ENCODE results near the gene IL18. TPM values are rescaled to one million over a fixed set of nuclear protein-coding genes. Genes with fewer than 3 reads are reported as not detected.
A peak's percentile ranks its signal among the peaks of the same experiment; 100 is the strongest.

IL18 gene
- total and polyA plus RNA-seq, 9 of the 15 experiments (the other 6 are each of a cell fraction or from before 2014, with no cell fraction given), result 4.1 to 10.0 (median 6.1) TPM

DNA sequence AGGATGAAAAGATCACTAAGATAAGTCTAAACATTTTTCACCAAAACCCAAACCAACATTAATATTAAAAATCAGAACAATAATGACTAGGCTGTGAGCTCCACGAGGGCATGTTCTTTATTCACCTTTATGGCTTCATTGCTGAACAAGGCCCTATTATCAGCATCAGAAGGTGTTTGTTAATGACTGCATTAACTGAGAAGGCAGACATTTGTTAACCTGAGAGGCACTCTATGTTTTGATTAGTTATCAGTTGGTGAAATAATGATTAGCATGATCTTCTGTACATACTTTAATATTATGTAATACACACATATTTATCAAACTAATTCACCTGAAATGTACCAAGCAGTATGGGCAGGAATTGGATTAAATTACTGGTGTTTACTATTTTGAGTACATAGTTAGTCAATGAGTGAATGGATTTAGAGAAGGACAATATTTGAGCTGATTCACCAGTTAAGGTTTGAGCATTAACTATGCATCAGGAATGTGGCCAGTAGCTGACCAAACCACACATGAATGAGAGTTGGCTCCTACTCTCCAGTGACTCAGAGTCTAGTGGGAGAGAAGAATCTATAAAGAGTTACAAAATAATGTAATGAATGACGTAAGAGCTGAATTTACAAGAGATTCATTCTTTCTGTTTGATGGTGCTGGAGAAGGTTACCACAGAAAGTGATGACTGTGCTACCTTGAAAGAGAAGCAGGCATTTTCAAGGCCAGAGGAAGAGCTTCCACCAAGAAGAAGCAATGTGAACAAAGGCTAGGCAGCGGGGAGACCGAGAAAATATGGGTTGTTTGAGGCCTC, 6.7 kb downstream of the IL18 start (continued):
- TF ChIP-seq CEBPG (CRISPR knock-in tag; IDR thresholded peaks at IDR 0.05), result no peak
- TF ChIP-seq CEBPG (tag; conservative IDR thresholded peaks at IDR 0.05 in 1 of 2, IDR thresholded peaks at IDR 0.05 in 1 of 2), result peak in 1 of 2 experiments; percentile 81; a peak in 2 of 4 replicates

- WGBS (ENCODE audit: insufficient coverage, low coverage, missing lambda C conversion rate), result 32% methylated on average over 5 of the region's 5 CpGs
- no peaks in the 10 kb centered on the region for H3K79me2 ChIP-seq (ENCODE audit: control insufficient read depth, insufficient read depth, low read length)
- DNase-seq (ENCODE audit: extremely low read depth in 1 of 4, low spot score in 3 of 4), result no peak
- no peaks in the 10 kb centered on the region for H4K20me1 ChIP-seq (replicated peaks; ENCODE audit: control insufficient read depth, insufficient read depth, low read length)
- H3K4me1 ChIP-seq (replicated peaks in 1 of 2; ENCODE audit: control insufficient read depth in 2 of 2, insufficient read depth in 2 of 2, low read length in 2 of 2), result peaks cover 4 to 6% of the 10 kb centered on the region in 2 experiments; a peak in 2 of 5 replicates
- no TSS peak for BruUV-seq (replicated peaks)
- in situ Hi-C loops (cut with MboI), result no loop called here
- intact Hi-C loops (cut with micrococcal nuclease), result loop anchor here (5.0 kb wide), 1 partner anchor 39 kb away; no protein-coding TSS in a partner anchor
- no peaks in the 10 kb centered on the region for H3K9me3 ChIP-seq (replicated peaks; ENCODE audit: control insufficient read depth, insufficient read depth, low read depth, low read length)
- H2AFZ ChIP-seq (ENCODE audit: low read depth, low read length), result no peak overlapping the region
- no peaks in the 10 kb centered on the region for H3K36me3 ChIP-seq (ENCODE audit: control insufficient read depth, insufficient read depth, low read length)
- no peak overlapping the region for H3K4me3 ChIP-seq
- H3K9ac ChIP-seq (ENCODE audit: insufficient read depth in 1 of 2, low read depth in 2 of 2, low read length in 2 of 2), result no peak overlapping the region
- CTCF ChIA-PET (ENCODE audit: low intra/inter-chr PET ratio), result no interaction called here
- no peak overlapping the region for H3K4me2 ChIP-seq (ENCODE audit: insufficient read depth, low read length)
- no peak for ATAC-seq
- no peaks in the 10 kb centered on the region for H3K9me1 ChIP-seq (ENCODE audit: control insufficient read depth, insufficient read depth, low read length)
- POLR2A ChIA-PET, result interaction anchor here (1.5 to 1.7 kb wide), 2 partner anchors 9 to 35 kb away, joined by 4 to 6 read pairs; no protein-coding TSS in a partner anchor
- no peak overlapping the region for H3K27ac ChIP-seq (ENCODE audit: extremely low read depth, low read depth, low read length)
- H3K27me3 ChIP-seq (ENCODE audit: control insufficient read depth in 2 of 2, insufficient read depth in 2 of 2, low read length in 2 of 2), result no peaks in the 10 kb centered on the region
- no peak for TF ChIP-seq ZNF583 (CRISPR knock-in tag; IDR thresholded peaks at IDR 0.05)
- TF ChIP-seq WHSC1 (IDR thresholded peaks at IDR 0.05; ENCODE audit: low read length), result no peak
- no peak for TF ChIP-seq HMGN3 (IDR thresholded peaks at IDR 0.05; ENCODE audit: borderline replicate concordance, extremely low read depth, insufficient read length, low read depth, low read length)
- TF ChIP-seq, protein P1, sequence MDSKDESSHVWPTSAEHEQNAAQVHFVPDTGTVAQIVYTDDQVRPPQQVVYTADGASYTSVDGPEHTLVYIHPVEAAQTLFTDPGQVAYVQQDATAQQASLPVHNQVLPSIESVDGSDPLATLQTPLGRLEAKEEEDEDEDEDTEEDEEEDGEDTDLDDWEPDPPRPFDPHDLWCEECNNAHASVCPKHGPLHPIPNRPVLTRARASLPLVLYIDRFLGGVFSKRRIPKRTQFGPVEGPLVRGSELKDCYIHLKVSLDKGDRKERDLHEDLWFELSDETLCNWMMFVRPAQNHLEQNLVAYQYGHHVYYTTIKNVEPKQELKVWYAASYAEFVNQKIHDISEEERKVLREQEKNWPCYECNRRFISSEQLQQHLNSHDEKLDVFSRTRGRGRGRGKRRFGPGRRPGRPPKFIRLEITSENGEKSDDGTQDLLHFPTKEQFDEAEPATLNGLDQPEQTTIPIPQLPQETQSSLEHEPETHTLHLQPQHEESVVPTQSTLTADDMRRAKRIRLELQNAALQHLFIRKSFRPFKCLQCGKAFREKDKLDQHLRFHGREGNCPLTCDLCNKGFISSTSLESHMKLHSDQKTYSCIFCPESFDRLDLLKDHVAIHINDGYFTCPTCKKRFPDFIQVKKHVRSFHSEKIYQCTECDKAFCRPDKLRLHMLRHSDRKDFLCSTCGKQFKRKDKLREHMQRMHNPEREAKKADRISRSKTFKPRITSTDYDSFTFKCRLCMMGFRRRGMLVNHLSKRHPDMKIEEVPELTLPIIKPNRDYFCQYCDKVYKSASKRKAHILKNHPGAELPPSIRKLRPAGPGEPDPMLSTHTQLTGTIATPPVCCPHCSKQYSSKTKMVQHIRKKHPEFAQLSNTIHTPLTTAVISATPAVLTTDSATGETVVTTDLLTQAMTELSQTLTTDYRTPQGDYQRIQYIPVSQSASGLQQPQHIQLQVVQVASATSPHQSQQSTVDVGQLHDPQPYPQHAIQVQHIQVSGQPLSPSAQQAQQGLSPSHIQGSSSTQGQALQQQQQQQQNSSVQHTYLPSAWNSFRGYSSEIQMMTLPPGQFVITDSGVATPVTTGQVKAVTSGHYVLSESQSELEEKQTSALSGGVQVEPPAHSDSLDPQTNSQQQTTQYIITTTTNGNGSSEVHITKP (IDR thresholded peaks at IDR 0.05; ENCODE audit: partially characterized antibody), result no peak
- no peak for TF ChIP-seq USF2 (CRISPR knock-in tag; IDR thresholded peaks at IDR 0.05)
- 0 out of 2 replicates have a peak, but pooled peaks have one; percentile 9 for TF ChIP-seq CBFA2T3 (IDR thresholded peaks at IDR 0.05)
- TF ChIP-seq FOSL1 (tag; conservative IDR thresholded peaks at IDR 0.05), result 0 out of 2 replicates have a peak, but pooled peaks have one; percentile 34
- FAIRE-seq, result no peak
These were observed 7.5 kb downstream of the IL18 start for GRCh38 chr11:112156153-112156955.
